Left lobe of liver (tissue), 2 donors: Measurements from ENCODE around the gene PAX4. TPM values are rescaled to one million over a fixed set of nuclear protein-coding genes. Genes with fewer than 3 reads are reported as not detected.
"Not testable (repeated sequence)": the region's sequence is repeated elsewhere in the genome, so short reads cannot be mapped to it uniquely, and the experiment has no call there.

Experiments
- ATAC-seq: fragments of 200-7000 bp; cut with Tn5 transposase; one replicate; pipeline ENCODE4 v1.9.1; 2020; ENCODE audit warnings: mild to moderate bottlenecking, moderate library complexity
- DNase-seq: peaks from one replicate; pipeline ENCODE4 v3.0.0-alpha.2; 2020; ENCODE audit warnings: low spot score
- total RNA-seq: library from RNA; stranded (reverse); gene quantifications from one replicate; pipeline ENCODE4 v1.2.1, GENCODE V29; 2021
- donor health status: DM: no; HTN: no; CAD: no; lungs with moderate emphysema.
- donor health status: DM: no; HTN: yes; CAD: no.

PAX4 gene
- total RNA-seq, 1 donor from 2014 or later = not detected

DNA sequence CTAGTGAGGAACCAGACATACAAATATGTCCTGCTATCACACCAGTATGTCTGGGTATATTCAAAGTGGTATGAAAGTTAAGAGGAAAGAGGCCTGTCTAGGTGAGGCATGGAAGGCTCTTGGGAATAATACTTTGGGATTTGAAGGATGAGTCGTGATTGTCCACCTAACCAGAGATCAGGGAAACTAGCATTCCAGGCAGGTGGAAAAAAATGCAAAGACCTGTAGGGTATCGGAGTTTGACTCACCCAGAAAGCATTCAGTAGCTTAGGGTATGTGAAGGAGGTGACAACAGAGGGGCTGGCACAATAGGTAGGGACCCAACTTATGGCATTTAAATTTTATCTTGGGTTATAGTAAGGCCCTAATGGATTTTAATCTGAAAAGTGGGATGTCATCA, 31.6 kb downstream of the PAX4 start:
- DNase-seq = no peak
- ATAC-seq = no peak

DNA sequence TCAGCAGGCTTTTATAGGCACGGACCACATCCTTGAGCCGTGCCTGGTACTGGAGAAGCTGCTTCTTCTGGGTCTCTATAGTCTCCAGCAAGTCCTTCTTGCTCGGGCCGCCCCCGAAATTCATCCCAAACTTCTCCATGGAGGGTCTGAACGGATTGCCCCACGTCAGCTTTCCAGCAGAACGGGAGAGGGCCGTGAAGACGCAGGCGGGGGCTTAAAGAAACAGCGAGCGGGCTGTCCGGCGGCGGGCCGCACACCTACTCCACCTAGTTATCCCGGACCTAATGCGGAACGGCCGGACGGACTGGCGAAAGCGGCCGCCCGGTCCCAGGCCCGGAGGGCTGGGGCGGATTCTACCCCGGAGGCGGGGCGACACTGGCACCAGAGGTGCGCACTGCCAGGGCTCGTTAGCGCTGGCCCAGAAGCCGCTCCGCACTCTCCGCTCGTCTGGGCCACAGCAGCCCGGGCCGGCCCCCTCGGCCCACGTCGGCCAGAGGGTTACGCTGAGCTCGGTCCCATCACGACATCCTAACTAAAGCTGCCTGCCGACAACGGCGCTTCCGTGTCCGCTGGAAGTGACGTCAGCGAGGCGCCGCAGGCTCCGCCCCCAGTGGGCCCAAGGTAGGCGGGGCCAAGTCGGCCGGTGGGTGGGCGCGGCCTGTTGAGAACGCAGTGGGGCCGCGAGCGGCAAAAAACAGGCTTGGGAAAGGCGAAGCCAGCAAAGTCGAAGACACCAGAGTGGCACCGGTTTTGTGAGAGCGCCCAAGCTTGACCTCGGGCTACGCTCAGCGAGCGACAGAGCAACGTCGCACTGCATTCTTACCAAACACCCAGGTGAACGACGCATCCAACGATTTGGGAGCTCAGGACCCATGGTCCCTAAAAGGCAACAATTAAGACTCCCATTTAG, 32.6 kb downstream of the PAX4 start, which contains the start of gene GCC1:
TSS of gene GCC1 (minus strand) at position 553 of the 910 bp plus-strand sequence. CDS start at position 139, 414 bp downstream.
- DNase-seq = peak; percentile 94
- ATAC-seq = peak; percentile 71

DNA sequence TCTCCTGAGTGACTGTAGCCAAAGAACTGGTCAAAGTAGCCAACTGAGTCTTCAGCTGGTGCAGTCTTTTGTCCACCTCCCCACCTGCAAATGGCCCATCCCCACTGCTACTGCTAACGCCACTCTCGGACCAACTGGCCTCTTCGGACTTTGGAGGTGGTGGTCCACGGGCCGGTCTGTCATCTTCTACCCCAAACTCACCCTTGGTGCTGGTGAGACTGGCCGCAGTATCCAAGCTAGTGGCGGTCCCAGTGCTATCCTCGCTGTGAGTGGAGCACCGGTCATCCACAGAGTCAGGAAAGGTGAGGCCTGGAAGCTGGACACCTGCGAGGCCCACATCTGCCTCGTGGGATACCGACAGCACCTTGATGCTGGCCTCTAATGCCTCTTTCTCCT, 33.3 kb downstream of the PAX4 start:
- DNase-seq = no peak
- ATAC-seq = no peak

DNA sequence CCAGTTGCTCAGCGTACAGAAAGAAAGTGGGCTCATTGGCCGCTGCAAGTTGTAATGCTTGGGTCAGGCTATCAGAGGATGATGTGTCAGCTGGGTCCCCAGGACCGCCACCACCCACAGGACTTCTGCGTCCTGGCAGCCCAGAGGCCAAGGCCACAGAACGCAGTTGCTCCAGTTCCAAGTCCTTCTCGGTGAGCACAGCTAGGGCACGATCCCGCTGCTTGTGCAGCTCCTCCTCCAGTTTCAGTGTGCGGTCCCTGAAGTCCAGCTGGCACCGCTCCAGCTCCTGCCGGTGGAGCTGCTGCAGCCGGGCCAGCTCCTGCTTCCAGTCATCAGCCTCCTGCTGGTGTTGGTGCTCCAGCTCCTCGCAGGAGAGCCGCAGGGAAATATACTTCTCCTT, 35.6 kb downstream of the PAX4 start:
- ATAC-seq (peak; percentile 73), DNase-seq (peak; percentile 91)

DNA sequence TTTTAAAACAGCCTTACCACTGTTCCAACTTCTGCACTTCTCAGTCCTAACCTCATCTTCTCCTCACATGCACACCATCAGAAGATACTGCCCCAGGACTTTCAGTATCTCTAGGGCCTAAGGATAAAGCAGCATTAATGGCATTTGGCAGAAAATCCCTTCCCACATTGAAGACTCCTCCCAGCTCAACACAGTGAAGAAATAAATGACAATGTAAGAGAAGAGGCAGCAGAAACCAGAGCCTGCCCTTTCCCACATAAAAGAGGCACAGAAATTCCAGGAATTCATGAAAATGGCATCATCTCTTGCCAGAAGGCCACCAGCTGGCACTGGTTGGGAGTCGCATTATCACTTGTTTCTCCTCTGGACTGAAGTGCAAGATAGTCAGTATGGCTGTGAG, 36.2 kb downstream of the PAX4 start:
- DNase-seq = no peak

DNA sequence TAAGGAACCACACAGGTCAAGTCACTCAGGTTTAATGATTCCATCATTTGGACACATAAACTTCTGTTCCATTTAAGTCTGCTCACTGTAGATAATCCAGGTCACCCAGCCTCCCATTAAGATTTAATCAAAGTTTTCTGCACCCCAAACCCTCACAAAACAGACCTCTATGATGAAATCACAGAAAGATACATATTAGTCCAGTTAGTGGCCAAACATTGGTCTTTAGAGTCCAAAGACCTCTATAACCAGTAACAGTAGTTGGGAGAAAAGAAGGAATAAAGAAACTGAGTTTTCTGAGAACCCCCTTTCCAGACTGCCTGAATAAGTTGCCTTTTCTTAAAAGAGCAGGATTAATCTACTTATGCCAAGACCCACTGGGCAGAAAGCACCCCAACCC, 37.3 kb downstream of the PAX4 start:
- ATAC-seq = no peak
- DNase-seq = no peak

More for the DNA sequence above, 36.2 kb downstream of the PAX4 start:
- ATAC-seq = no peak

DNA sequence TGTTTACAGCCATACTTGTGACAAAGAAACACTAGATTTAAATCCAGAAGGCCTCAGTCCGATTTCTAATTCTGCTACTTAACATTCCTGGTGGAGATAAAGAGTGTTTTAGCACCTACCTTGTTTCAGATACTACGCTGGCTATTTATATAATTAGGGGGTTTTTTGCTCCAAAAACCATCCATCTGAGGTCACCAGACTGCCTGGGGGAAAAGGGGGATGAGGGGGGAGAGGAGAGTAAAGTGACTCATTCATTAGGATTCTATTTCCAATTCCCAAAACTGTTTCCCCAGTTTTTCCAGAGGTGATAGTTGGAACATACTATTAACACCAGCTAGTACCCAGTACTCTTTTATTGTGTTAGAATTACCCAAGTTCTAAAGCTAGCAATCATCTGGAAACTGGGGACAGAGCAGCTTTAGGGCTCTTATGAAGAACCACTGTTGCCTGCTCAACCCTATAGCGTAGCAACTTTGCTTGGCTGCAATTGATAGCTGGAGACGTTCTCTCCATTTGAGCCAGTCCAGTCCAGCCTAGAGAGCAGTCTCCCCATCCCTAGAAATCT, 39.1 kb downstream of the PAX4 start:
- ATAC-seq (no peak), DNase-seq (no peak)

DNA sequence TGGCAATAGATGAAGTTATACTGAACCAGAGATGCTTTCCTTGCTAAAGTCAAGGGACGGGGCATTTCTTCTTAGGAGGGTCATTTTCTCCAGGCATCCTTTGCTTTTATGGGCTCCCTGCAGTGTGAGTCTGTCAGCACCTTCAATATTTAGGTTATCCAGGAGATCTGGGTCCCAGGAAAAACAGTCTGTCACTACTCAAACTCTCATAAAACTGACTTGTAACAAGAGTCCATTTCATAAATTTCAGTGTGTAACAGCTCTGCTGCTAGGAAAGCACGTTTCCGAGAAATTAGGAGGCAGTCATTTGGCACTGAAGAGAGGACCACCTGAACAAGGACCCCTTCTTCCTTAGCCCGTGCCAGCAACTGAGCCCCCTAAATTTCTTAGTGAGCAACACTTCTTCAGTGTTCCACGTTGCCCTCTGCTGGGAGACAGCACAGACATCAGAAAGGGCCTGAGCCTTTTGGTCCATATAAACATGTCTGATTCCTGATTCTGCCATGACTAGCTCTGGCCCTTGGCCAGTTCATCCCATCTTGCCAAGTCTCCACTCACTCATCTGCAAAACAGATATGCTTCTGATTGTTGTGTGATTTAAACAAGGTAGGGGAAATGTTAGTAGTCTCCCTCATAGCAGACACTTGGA, 39.8 kb downstream of the PAX4 start:
- no peak for ATAC-seq
- DNase-seq = no peak

DNA sequence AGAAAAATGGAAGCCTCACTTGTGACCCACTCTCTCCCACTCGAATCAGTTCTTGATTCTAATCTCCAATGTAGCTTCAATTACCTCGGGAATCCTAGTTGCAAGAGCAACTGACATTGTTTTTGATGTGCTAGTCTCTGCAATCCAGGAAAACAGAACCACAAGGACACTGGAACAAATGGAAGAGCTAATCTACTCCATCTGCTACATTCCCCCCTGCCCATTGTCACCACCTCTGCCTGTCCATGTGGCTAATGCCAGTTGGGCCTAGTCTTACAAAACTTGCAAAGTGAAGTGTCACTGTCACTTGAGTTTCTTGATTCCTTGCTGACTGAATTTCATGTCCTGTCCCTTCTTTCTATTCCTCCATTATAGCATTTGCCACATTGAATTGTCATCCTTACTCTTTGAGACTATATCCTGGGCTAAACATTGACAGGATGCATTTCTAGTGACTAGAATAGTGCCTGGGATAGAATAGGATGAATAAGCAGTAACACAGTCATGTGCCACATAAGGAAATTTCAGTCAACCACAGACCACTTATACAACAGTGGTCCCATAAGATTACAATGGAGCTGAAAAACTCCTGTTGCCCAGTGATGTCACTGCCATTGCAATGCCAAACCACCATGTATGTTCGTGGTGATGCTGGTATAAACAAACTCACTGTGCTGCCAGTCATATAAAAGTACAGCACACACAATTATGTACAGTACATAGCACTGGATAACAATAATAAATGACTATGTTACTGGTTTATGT, 46.0 kb downstream of the PAX4 start:
- ATAC-seq (no peak), DNase-seq (no peak)

DNA sequence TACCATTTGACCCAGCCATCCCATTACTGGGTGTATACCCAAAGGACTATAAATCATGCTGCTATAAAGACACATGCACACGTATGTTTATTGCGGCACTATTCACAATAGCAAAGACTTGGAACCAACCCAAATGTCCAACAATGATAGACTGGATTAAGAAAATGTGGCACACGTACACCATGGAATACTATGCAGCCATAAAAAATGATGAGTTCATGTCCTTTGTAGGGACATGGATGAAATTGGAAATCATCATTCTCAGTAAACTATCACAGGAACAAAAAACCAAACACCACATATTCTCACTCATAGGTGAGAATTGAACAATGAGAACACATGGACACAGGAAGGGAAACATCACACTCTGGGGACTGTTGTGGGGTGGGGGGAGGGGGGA, 49.9 kb downstream of the PAX4 start:
- not testable (repeated sequence) for DNase-seq, ATAC-seq

DNA sequence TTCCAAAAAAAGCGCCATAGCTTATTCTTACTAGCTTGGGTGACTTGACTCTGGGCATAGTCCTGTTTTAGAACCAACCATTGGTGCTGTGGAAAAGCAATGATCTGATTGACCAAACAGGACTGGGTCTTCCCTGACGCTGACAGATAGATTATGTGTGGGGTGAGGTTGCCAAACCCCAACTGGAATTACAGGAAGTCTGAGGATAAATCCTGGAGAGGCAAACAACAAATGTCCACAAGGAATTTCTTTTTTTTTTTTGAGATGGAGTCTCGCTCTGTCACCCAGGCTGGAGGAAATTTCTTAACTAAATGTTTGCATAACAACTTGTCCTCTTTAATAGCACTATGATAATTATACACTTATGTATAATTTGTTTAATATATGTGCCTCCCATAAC, 51.7 kb downstream of the PAX4 start:
- DNase-seq (no peak), ATAC-seq (no peak)

Other genes starting within 250 kb of the PAX4 start
- 13.0 TPM for gene ZNF800, start 225.4 kb downstream of the PAX4 start, total RNA-seq
- gene GCC1, start 32.5 kb downstream of the PAX4 start, total RNA-seq = 10.2 TPM
- 51.9 TPM for gene ARF5, start 29.7 kb downstream of the PAX4 start, total RNA-seq
- 0.88 TPM for gene FSCN3, start 24.4 kb downstream of the PAX4 start, total RNA-seq
- gene SND1, start 34.1 kb upstream of the PAX4 start, total RNA-seq = 152 TPM